Stimulated activated CD4-positive, alpha-beta T cell treated with anti-CD3 and anti-CD28 coated beads, Interleukin-1b, Interleukin-23, amount 100 ng/mL, for 4 hours (primary cell): ENCODE results near the gene RBM20.
A peak's percentile ranks its signal among the peaks of the same experiment; 100 is the strongest.
"Not testable (repeated sequence)": the region's sequence is repeated elsewhere in the genome, so short reads cannot be mapped to it uniquely, and the experiment has no call there.

ENCODE experiments used
- DNase-seq, 2 donors: peaks; one replicate each; pipeline ENCODE4 v3.0.0-alpha.2; 2020; ENCODE audit warnings: low read depth in 2 of 2

RBM20 gene

DNA sequence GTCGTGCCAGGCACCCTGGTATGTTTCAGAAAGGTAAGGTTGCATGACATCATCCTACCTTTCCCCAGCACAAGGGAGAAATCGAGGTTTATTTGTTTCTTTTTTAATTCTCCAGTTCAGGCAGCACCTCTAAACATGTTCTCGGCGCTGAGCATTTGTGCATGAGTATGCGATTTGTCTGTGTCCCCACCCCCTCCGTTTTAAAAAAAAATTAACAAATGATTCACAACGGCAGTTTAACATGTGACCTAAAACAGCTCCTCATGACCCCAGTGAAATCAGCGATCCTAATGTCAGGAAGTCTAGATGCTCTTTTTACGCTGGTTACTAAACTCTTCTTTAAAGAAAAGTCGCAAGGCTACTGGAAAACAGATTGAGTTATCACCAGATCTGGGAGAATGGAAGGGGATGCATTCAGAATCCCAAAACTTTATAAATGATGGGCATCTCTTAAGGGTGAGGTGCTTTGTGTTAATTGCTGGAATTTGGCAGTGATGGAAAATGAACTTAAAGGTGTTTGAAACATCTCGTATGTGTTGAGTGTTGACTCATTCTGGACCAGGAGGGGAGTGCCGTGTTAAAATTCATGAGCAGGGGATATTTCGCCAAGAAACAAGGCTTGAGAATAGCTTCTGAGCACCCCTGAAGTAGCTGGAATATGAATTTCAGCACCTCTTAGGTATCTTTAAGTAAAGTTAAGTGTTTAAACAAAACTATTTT lies 120.8 kb downstream of the RBM20 start:
- DNase-seq = no peak

DNA sequence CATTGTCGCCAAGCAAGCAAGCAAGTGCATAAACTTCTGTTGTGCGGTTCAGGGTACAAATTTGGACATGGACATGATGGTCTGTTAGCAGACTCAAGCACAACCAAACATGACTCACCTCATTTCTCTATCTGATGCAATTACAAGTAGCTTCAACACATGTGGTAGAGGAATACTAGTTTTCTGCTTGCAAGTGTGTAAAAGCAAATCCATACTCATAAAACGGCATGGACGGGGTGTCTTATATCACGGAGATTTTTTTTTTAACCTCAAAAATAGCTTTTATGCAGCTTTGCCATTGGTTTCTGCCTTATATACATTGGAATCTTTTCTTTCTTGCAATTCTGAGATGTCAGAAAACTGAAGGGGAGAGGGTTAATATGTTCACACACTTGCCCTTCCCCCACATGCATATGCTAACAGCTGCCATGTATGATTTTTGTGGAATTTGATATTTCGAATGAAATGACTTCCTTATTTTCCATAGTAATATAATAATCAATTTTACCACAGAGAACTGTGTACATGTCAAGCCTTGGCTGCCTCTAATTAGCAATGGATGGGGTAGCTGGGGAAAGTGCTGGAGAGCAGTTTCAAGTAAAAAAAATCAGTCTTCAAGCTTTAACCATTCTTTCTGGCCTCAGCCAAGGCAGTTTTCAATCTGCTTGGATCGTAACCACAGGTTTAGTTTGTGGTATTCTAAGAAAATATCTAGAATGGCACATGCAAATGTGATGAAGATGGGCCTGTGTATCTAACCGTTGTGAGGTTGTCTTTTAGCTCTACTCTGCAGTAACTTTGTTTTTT lies 121.6 kb downstream of the RBM20 start:
- DNase-seq = no peak

DNA sequence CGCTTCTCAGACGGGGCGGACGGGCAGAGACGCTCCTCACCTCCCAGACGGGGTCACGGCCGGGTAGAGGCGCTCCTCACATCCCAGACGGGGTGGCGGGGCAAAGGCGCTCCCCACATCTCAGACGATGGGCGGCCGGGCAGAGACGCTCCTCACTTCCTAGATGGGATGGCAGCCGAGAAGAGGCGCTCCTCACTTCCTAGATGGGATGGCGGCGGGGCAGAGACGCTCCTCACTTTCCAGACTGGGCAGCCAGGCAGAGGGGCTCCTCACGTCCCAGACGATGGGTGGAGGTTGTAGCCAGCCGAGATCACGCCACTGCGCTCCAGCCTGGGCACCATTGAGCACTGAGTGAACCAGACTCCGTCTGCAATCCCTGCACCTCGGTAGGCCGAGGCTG lies 123.5 kb downstream of the RBM20 start:
- DNase-seq = not testable (repeated sequence)

DNA sequence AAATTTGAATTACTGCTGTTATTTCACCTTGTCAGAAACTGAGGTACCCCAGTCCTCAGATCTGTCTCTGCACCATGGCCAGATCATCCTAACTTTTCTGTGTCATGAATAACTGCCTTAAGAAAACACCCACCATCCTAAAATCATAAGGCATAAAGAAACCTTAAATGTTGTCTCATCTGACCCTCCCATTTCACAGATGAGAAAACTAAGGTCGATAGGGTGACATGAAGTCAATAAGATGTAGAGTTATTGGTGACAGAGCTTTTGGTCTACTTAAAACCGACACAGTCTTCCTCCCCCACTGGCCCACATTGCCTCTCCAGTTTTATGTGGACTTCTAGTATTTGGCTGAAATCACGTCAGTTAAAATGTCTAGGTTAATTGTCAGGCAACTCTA lies 126.1 kb downstream of the RBM20 start:
- no peak for DNase-seq

DNA sequence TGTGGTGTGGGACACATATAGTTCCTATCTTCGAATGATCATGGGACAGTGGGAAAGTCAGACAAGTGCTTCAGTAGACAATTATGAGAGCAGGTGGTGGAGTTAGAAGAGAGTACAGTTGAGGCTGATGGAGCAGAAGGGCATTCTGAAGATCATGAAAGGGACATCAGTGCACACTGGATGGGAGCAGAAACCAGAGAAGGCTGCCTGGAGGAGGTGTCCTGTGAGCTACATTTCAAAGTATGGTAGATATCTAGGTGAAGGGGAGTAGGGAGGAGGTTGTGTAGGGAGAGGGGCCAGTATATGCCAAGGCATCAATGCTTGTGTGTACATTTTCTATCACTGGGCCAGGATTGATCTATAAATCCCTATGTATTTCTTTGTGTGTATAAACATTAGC lies 127.3 kb downstream of the RBM20 start:
- no peak for DNase-seq

DNA sequence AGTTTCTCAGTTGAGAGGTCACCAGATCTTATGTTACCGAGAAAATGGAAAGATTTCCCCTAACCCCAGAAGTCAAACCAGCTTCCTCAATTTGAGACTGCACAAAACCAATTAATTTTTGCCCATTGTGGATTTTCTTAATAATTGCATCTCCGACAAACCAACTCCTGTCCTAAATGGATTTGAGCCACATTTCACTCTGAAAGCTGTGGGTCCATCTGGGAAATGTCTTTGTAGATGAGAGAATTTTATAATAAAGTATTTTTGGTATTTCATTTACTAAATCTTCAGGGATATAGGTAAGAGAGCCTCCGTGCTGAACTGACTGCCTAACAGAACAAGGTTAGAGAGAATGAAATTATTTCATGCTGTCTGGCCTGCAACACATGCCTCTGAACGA lies 127.9 kb downstream of the RBM20 start:
- no peak for DNase-seq

DNA sequence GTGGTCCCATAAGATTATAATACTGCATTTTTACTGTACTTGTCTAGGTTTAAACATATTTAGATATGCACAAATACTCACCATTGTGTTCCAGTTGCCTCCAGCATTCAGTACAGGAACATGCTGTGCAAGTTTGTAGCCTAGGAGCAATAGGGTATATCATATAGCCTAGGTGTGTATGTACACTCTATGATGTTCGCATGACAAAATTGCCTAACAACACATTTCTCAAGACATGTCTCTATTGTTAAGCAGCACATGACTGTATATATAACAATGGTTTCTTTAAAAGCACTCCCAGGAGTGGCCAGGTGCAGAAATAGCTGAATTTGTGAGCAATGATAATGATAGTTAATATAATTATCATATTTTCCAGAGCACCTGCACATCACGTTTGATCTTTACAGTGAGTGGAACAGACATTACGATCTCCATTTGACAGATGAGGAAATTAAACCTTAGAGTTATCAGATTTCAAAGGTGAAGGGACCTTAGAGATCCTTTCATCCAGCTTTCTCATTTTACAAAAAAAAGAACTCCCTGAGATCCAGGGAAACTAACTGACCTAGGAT lies 128.4 kb downstream of the RBM20 start:
- no peak for DNase-seq

DNA sequence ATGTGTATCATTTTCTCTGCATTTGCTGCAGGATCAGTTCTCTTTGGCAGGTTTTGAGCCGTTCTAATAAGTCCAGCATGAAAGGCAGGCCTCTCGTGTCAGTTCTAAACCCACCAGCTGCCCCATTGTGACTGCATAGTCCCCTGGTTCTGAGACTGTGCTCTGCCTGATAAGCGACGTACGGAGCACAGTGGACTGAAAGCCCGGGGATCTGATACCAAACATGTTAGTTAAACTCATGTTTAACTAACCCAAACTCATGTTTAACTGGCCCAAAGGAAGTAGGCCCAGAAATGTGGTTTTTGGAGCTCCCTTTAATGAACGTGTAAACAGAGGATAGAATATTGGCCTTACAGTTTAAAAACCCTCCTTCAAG lies 129.5 kb downstream of the RBM20 start:
- DNase-seq = no peak

DNA sequence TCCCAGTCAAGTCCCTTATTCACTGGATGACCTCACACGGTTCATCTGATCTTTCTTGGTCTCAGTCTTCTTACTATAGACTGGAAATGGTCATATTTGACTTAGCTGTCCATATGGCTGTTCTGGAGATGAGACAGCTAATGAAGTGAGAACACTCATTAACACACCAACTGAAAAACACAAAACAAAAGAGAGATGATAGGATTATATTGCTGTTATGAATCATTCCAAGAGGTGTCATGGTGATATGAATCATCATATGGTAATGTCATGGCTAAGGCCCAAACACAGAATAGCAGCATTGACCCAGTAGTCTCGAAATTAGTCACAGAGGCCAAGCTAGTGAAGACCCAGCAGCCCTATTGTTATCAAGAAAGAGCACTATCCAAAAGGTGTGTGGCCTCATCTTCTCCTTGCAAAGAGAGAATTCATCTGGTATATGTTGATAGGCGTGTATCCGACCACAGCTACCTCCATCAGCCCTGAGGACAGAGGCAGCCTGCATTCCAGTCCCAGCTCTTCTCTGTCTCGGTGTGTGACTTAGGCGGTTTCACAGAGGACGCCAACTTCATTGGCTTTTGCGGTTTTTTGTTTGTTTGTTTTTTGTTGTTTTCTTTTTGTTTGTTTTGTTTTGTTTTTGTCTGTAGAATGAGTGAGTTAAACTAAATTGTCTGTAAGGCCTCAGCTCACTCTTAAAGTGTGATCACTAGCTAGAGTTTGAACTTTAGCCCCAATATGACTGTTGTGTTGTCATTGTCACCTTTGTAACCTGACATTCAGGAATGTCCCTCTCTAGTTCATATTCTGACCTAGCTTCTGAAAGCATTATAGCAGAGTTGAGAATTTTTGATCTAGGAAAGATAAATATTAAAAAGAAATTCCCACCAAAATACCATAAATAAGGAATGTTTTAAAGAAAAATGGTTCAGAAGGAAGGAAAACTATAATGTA lies 130.2 kb downstream of the RBM20 start:
- DNase-seq = peak in 1 of 2 donors; percentile 11

DNA sequence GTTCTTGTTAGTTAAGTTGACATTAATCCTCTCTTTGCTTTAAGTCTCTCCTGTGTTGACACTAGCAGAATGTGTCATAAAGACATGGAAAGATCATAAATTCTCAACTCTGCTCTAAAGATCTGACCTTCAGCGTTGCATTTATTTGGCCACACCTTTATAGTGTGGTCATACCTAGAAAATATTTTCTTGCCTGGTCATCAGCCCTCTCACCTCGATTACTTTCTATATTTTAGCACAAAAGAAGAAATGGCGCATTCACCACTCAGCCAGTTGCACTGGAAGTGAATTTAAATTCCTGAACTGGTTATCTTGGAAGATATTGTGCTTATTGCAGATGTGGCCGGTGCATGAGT lies 130.9 kb downstream of the RBM20 start:
- DNase-seq = no peak

DNA sequence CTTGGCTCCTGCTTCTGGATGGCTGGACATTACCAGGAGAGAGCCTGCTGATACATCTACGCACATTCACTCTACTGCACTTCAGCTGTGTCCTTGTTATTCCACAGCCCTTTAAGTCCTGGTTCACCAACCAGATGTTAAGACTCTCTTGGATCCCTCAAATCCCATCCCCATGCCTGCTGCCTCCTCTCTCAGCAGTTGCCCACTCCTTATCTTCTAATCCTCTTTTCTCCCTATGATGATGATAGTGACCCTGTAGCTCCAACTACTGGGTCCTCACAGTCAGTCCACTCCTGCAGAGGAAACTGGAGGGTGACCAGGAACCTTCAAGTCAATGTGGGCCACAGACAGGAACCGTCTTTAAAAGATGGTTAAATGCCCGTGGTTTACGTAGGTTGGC lies 131.3 kb downstream of the RBM20 start:
- DNase-seq = no peak

DNA sequence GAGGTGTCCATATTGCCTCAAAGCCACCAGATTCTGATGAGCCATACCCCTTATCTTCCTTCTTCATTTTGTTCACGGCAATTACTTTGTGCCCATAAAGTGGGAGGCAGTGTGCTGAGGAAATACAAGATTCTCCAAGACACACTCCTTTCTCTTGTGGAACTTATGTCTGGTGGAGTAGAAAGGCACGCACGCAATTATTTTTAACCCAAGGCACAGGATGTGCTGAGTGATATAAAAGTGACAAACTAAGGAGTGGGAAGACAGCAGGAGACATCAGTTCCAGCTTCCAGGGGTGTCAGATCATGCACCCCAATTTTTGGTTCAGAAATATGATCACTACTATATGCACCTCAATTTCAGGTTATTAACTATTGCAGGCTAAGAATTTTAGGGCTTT lies 132.9 kb downstream of the RBM20 start:
- no peak for DNase-seq

DNA sequence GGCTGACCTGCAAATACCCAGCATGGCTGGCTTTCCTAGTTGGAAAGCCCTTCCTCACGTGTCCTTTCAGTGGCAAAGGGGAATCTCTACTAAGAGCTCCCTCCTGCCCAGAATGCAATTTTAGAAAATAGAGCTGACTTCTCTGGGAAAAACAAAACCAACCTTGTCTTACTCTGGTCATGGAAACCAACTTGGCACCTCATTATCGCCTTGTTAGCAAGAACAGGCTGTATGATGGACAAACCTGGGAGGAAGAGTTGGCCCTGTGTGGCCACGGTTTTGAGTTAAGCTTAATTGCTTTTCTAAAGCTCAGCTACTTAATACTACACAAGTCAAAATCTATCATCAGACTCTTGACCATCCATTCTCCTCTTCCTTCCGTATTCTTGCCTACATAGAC lies 133.5 kb downstream of the RBM20 start:
- no peak for DNase-seq

DNA sequence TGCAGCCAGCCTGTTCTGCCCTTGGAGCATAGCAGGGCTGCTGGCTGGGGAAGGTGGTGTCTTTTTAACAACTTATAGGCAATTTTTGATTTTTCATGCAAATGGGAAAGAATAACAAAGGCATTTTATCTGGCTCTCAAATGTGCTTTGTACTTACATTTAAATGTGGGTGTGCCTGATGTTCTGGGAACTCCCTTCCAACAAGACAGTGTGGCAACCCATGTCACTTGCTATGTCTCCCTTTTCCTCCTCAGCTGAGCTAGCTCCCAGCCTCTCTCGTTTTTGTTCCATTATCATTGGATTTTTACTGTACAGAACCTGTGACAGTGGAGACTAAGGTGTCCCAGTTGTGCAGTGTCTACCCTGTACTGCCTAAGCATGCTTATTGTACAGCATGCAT lies 134.1 kb downstream of the RBM20 start:
- DNase-seq = no peak

DNA sequence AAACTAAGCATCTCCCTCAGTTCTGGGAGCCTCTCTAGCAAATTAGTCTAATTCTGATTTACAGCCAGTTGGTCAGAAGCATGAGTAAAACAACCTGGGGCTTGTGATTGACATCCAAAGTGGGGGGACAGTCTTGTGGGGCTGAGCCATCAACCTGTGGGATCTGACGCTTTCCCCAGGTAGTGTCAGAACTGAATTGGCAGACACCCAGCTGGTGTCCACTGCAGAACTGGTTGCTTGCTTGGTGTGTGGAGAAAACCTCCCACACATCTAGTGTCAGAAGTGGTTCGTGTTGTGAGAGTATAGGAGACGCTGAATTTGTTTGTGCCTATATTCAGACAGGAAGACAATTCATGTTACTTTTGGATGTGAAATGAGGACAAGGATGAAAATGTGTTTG lies 135.4 kb downstream of the RBM20 start:
- DNase-seq = no peak

DNA sequence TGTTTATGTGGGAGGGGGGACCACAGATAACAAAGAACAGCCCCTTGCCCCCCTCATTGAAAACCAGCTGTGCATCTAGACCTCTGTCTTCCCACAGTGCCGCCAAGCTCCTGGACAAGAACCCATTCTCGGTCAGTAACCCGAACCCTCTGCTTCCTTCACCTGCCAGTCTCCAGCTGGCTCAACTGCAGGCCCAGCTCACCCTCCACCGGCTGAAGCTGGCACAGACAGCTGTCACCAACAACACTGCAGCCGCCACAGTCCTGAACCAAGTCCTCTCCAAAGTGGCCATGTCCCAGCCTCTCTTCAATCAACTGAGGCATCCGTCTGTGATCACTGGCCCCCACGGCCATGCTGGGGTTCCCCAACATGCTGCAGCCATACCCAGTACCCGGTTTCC lies 136.6 kb downstream of the RBM20 start:
- DNase-seq = no peak

DNA sequence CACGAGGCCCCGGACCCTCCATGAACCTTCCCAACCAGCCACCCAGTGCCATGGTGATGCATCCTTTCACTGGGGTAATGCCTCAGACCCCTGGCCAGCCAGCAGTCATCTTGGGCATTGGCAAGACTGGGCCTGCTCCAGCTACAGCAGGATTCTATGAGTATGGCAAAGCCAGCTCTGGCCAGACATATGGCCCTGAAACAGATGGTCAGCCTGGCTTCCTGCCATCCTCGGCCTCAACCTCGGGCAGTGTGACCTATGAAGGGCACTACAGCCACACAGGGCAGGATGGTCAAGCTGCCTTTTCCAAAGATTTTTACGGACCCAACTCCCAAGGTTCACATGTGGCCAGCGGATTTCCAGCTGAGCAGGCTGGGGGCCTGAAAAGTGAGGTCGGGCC lies 137.0 kb downstream of the RBM20 start:
- DNase-seq = no peak

DNA sequence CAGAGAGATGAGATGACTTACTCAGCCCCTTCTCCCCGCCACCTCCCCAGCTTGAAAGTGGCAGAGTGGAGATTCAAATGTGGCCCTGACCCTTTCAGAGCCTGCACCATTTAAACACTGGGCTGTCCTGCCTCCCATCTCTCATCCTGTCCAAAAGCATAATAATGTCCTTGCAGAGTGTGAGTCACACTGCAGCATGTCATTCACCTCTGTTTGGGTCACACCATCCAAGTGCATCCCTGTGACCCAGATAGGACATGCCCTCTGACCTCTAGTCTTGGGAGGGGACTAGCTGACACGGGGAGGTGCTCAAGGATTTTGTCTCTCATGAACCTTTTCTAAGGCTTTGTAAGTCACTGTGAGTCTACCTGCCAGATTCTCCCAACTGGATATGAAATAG lies 138.5 kb downstream of the RBM20 start:
- DNase-seq = no peak

DNA sequence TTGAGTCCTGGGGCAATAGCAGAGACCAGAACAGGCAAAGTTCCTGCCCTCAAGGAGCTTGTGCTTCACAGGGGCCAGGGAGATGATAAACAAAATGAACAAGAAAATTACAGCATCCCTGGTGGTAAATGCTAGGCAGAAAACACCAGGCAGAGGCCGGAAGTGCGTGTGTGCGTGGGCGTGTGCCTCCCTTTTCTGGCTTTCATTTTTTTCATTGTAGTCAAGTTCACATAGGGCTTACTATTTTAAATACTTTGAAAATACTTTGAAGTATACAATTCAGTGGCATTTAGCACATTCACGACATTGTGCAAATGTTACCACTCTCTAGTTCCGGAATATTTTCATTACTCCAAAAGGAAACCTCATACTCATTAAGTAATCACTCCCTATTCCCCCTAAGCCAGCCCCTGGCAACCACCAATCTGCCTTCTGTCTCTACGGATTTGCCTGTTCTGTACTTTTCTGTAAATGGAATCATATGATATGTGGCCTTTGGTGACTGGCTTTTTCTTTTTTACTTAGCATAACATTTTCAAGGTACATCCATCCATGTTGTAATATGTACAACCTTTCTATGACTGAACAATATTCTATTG lies 139.5 kb downstream of the RBM20 start:
- peak; percentile 60 to 66 for DNase-seq

DNA sequence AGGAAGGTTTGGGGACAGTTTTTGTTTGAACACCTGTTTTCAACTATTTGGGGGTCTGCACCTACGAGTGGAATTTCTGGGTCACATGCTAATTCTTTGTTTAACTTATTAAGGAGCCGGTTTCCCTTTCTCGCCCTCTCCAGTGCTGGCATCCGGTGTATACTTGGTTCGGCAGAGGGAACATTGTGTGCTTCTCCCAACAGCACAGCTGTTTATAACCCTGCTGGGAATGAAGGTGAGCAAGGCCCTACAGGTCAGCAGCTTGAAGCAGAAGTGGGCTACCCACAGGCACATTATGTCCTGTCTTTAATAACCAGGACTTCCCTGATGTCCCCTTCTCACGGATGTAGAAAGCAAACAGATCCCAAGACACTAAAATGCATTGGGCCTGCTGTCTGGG lies 140.1 kb downstream of the RBM20 start:
- DNase-seq = no peak

DNA sequence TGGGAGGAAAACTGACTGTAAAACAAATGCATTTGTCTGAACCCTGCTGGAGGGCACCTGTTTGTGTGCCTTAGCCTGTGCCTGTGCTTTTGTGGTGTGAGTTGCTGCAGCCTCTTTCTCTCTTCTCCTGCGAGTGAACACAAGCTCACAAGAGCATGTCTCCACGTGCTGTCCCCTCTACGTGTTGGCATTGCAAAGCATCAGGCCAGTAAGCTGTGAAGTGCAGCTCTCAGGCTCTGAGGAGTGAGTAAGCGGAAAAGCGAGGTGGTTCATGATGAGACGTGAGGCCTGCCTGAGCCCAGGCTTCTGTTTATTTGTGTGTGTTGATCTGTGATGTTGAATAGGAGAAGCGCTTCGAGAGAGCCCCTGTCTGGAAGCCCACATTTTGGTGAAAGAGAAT lies 142.0 kb downstream of the RBM20 start:
- no peak for DNase-seq
